Measurements from ENCODE around the gene ZNF335.
A peak's percentile ranks its signal among the peaks of the same experiment; 100 is the strongest.

Gene ZNF335

GRCh38 chr20:45985573-45985972 lies 13.6 kb upstream of the ZNF335 start:
- TF ChIP-seq CREB1 (IDR thresholded peaks at IDR 0.05; ENCODE audit: low read depth) (no peak), REST (IDR thresholded peaks at IDR 0.05; ENCODE audit: low read depth) (no peak), RAD21 (IDR thresholded peaks at IDR 0.05; ENCODE audit: low read depth) (no peak), NFIC (IDR thresholded peaks at IDR 0.05) (no peak), TEAD4 (IDR thresholded peaks at IDR 0.05) (no peak), FOXM1 (IDR thresholded peaks at IDR 0.05; ENCODE audit: borderline replicate concordance, low read depth) (no peak), TAF1 (IDR thresholded peaks at IDR 0.05; ENCODE audit: low read depth) (no peak), EGR1 (IDR thresholded peaks at IDR 0.05) (no peak), ZBTB7A (IDR thresholded peaks at IDR 0.05; ENCODE audit: low read depth) (no peak), USF1 (IDR thresholded peaks at IDR 0.05) (no peak), TCF12 (IDR thresholded peaks at IDR 0.05; ENCODE audit: low read depth) (no peak)

GRCh38 chr20:45983279-45983743 lies 11.3 kb upstream of the ZNF335 start:
- no peak for TF ChIP-seq TAF1 (IDR thresholded peaks at IDR 0.05; ENCODE audit: low read depth)
- no peak for TF ChIP-seq YY1 (IDR thresholded peaks at IDR 0.05; ENCODE audit: low read depth)
- 0 out of 2 replicates have a peak, but pooled peaks have one; percentile 4 for TF ChIP-seq USF1 (IDR thresholded peaks at IDR 0.05)

GRCh38 chr20:45981261-45981660 lies 9.3 kb upstream of the ZNF335 start:
- no peak for TF ChIP-seq TEAD4 (IDR thresholded peaks at IDR 0.05)
- TF ChIP-seq USF1 (IDR thresholded peaks at IDR 0.05), result no peak
- no peak for TF ChIP-seq RAD21 (IDR thresholded peaks at IDR 0.05; ENCODE audit: low read depth)
- no peak for TF ChIP-seq CREB1 (IDR thresholded peaks at IDR 0.05; ENCODE audit: low read depth)
- TF ChIP-seq EP300 (IDR thresholded peaks at IDR 0.05; ENCODE audit: borderline replicate concordance), result no peak
- TF ChIP-seq TAF1 (IDR thresholded peaks at IDR 0.05; ENCODE audit: low read depth), result no peak
- no peak for TF ChIP-seq FOXM1 (IDR thresholded peaks at IDR 0.05; ENCODE audit: borderline replicate concordance, low read depth)
- no peak for TF ChIP-seq TCF12 (IDR thresholded peaks at IDR 0.05; ENCODE audit: low read depth)
- TF ChIP-seq CEBPB (IDR thresholded peaks at IDR 0.05), result no peak

- TF ChIP-seq EP300 (IDR thresholded peaks at IDR 0.05; ENCODE audit: borderline replicate concordance), result no peak
- no peak for TF ChIP-seq RAD21 (IDR thresholded peaks at IDR 0.05; ENCODE audit: low read depth)
- no peak for TF ChIP-seq TAF1 (IDR thresholded peaks at IDR 0.05; ENCODE audit: low read depth)
- TF ChIP-seq TCF12 (IDR thresholded peaks at IDR 0.05; ENCODE audit: low read depth), result no peak
- no peak for TF ChIP-seq TEAD4 (IDR thresholded peaks at IDR 0.05)
- no peak for TF ChIP-seq YY1 (IDR thresholded peaks at IDR 0.05; ENCODE audit: low read depth)
- no peak for TF ChIP-seq FOXM1 (IDR thresholded peaks at IDR 0.05; ENCODE audit: borderline replicate concordance, low read depth)
- no peak for TF ChIP-seq MAX (IDR thresholded peaks at IDR 0.05)
- TF ChIP-seq CREB1 (IDR thresholded peaks at IDR 0.05; ENCODE audit: low read depth), result no peak
- no peak for TF ChIP-seq CEBPB (IDR thresholded peaks at IDR 0.05)
- TF ChIP-seq NFIC (IDR thresholded peaks at IDR 0.05), result no peak
- no peak for TF ChIP-seq USF1 (IDR thresholded peaks at IDR 0.05)
- no peak for TF ChIP-seq REST (IDR thresholded peaks at IDR 0.05; ENCODE audit: low read depth)
- no peak for TF ChIP-seq EGR1 (IDR thresholded peaks at IDR 0.05)
These were observed 4.1 kb upstream of the ZNF335 start for GRCh38 chr20:45976086-45976485.

GRCh38 chr20:45975686-45976085 lies 3.7 kb upstream of the ZNF335 start:
- TF ChIP-seq USF1 (IDR thresholded peaks at IDR 0.05) (no peak), EGR1 (IDR thresholded peaks at IDR 0.05) (no peak), TCF12 (IDR thresholded peaks at IDR 0.05; ENCODE audit: low read depth) (no peak), CREB1 (IDR thresholded peaks at IDR 0.05; ENCODE audit: low read depth) (no peak), TEAD4 (IDR thresholded peaks at IDR 0.05) (no peak), YY1 (IDR thresholded peaks at IDR 0.05; ENCODE audit: low read depth) (no peak)

All from Ishikawa (cell line).